ENCODE results near the gene GBGT1. TPM values are rescaled to one million over a fixed set of nuclear protein-coding genes. Genes with fewer than 3 reads are reported as not detected.

The GBGT1 gene
- total and polyA plus RNA-seq, 9 of the 15 experiments (the other 6 are each of a cell fraction or from before 2014, with no cell fraction given): 0.55 to 25.8 (median 13.7) TPM

GRCh38 chr9:133116346-133117231 lies 47.1 kb downstream of the GBGT1 start:
- Histone ChIP-seq H3K9me1 (ENCODE audit: control insufficient read depth, insufficient read depth, low read length) (no peaks in the 10 kb centered on the region), H3K9me3 (replicated peaks; ENCODE audit: control insufficient read depth, insufficient read depth, low read depth, low read length) (no peaks in the 10 kb centered on the region), H3K9ac (ENCODE audit: insufficient read depth in 1 of 2, low read depth in 2 of 2, low read length in 2 of 2) (peak overlapping the region in 1 of 2 experiments; percentile 85; a peak in 2 of 4 replicates), H3K79me2 (ENCODE audit: control insufficient read depth, insufficient read depth, low read length) (peaks cover 93% of the 10 kb centered on the region), H3K27ac (ENCODE audit: extremely low read depth, low read depth, low read length) (no peak overlapping the region; the same call in 2 of the 3 replicates), H3K27me3 (ENCODE audit: control insufficient read depth in 2 of 2, insufficient read depth in 2 of 2, low read length in 2 of 2) (no peaks in the 10 kb centered on the region), H3K4me3 (no peak overlapping the region), H2AFZ (ENCODE audit: low read depth, low read length) (no peak overlapping the region), H3K36me3 (ENCODE audit: control insufficient read depth, insufficient read depth, low read length) (peaks cover 31% of the 10 kb centered on the region; the same call in 2 of the 3 replicates), H4K20me1 (replicated peaks; ENCODE audit: control insufficient read depth, insufficient read depth, low read length) (peaks cover 20% of the 10 kb centered on the region), H3K4me2 (ENCODE audit: insufficient read depth, low read length) (no peak overlapping the region), H3K4me1 (replicated peaks in 1 of 2; ENCODE audit: control insufficient read depth in 2 of 2, insufficient read depth in 2 of 2, low read length in 2 of 2) (peaks cover 38 to 94% of the 10 kb centered on the region in 2 experiments)
- FAIRE-seq (no peak), DNase-seq (ENCODE audit: extremely low read depth in 1 of 4, low spot score in 3 of 4) (no peak), ATAC-seq (no peak)
- ChIA-PET POLR2A (interaction anchor here (0.5 to 2.8 kb wide), 10 partner anchors 8 to 1233 kb away, joined by 3 to 12 read pairs (median 3); no protein-coding TSS in a partner anchor), CTCF (ENCODE audit: low intra/inter-chr PET ratio) (no interaction called here)
- intact Hi-C loops (cut with micrococcal nuclease): no loop called here
- no TSS peak for BruUV-seq (replicated peaks)
- TF ChIP-seq PBX2 (CRISPR knock-in tag; IDR thresholded peaks at IDR 0.05; ENCODE audit: low read depth): no peak
- no peak for TF ChIP-seq PBX2 (tag; conservative IDR thresholded peaks at IDR 0.05; ENCODE audit: low read depth)
- no peak for TF ChIP-seq LEF1 (IDR thresholded peaks at IDR 0.05)
- no peak for TF ChIP-seq SFPQ (IDR thresholded peaks at IDR 0.05; ENCODE audit: low read depth, low read length)
- no peak for TF ChIP-seq POLR2AphosphoS2 (IDR thresholded peaks at IDR 0.05; ENCODE audit: low read length)
- no peak for TF ChIP-seq FOXJ2 (tag; IDR thresholded peaks at IDR 0.05)
- TF ChIP-seq KLF16 (IDR thresholded peaks at IDR 0.05): no peak
- no peak for TF ChIP-seq HCFC1 (IDR thresholded peaks at IDR 0.05; ENCODE audit: low read depth, low read length)
- in situ Hi-C loops (cut with MboI): no loop called here
- WGBS (ENCODE audit: insufficient coverage, low coverage, missing lambda C conversion rate): 92% methylated on average over 19 of the region's 20 CpGs

Measured in K562 (cell line).